NCI-H748 (cell line): ENCODE data around the gene SP9.
"Not testable (repeated sequence)": the region's sequence is repeated elsewhere in the genome, so short reads cannot be mapped to it uniquely, and the experiment has no call there.

ENCODE experiments used
- DNase-seq: peaks from one replicate; lab custom pipeline; 2025; ENCODE audit not compliant: unreplicated experiment; lab: John Stamatoyannopoulos, UW

Gene SP9

GRCh38 chr2:174344716-174345461 is 10.1 kb downstream of the SP9 start:
- peak; percentile 54 for DNase-seq

GRCh38 chr2:174350018-174350417 is 15.3 kb downstream of the SP9 start:
- DNase-seq, result peak; percentile 5

- DNase-seq, result no peak
Observed at GRCh38 chr2:174350593-174351181, 15.9 kb downstream of the SP9 start.

- DNase-seq, result no peak
Observed at GRCh38 chr2:174353004-174353403, 18.2 kb downstream of the SP9 start.

GRCh38 chr2:174356347-174356746 is 21.6 kb downstream of the SP9 start:
- DNase-seq, result no peak

- not testable (repeated sequence) for DNase-seq
Observed at GRCh38 chr2:174359663-174360062, 24.9 kb downstream of the SP9 start.

- no peak for DNase-seq
Observed at GRCh38 chr2:174362949-174363348, 28.2 kb downstream of the SP9 start.

GRCh38 chr2:174363492-174364225 is 28.9 kb downstream of the SP9 start:
- not testable (repeated sequence) for DNase-seq

- no peak for DNase-seq
Observed at GRCh38 chr2:174364628-174365027, 29.9 kb downstream of the SP9 start.

GRCh38 chr2:174365571-174365970 is 30.8 kb downstream of the SP9 start:
- no peak for DNase-seq

GRCh38 chr2:174368691-174369090 is 33.9 kb downstream of the SP9 start:
- no peak for DNase-seq

GRCh38 chr2:174376967-174377366 is 42.2 kb downstream of the SP9 start:
- DNase-seq, result no peak

GRCh38 chr2:174383796-174384195 is 49.0 kb downstream of the SP9 start:
- no peak for DNase-seq

- DNase-seq, result no peak
Observed at GRCh38 chr2:174385201-174385600, 50.4 kb downstream of the SP9 start.
